ENCODE measurements around the gene CCDC57. TPM values are rescaled to one million over a fixed set of nuclear protein-coding genes. Genes with fewer than 3 reads are reported as not detected.

CCDC57 gene
- total and polyA plus RNA-seq, 2 of the 8 experiments (the other 6 are each of a cell fraction or from before 2014, with no cell fraction given) = 8.4 to 12.9 TPM

DNA sequence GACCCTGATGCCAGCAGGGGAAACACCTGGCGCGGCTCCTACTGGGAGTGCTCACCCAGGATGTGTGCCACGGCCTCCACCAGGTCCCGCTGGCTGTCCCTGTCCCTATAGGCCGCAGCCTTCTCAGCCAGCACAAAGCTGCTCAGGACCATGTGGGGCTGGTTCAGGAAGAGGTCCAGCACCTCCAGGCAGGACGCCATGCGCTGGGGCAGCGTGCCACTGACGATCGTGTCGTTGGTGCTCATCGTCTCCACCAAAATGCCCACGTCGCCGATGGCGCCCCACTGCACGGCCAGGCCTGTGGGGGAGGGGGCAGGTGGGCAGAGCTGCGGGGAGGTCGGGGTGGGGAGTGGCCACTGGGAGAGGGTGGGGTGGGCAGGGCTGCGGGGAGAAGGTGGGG lies 131.1 kb downstream of the CCDC57 start:
- Histone ChIP-seq H3K79me2 (ENCODE audit: control insufficient read depth in 1 of 2, insufficient read depth in 2 of 2, low read length in 2 of 2) (no peaks in the 10 kb centered on the region), H4K20me1 (replicated peaks in 1 of 2; ENCODE audit: control insufficient read depth in 1 of 2, insufficient read depth in 2 of 2, low read length in 2 of 2) (peaks cover 30 to 60% of the 10 kb centered on the region in 2 experiments), H3K9me3 (ENCODE audit: insufficient read depth in 2 of 2, low read depth in 1 of 2, low read length in 1 of 2) (no peaks in the 10 kb centered on the region), H4K5ac (ENCODE audit: insufficient read length, low read depth, low read length) (no peak overlapping the region), H3K4me2 (ENCODE audit: insufficient read depth in 1 of 2, low read depth in 2 of 2, low read length in 2 of 2) (no peak overlapping the region), H3K56ac (replicated peaks; ENCODE audit: insufficient read length, low read depth, low read length) (no peak overlapping the region), H3K4me3 (ENCODE audit: extremely low read depth in 1 of 4, insufficient read depth in 2 of 4, low read depth in 3 of 4, low read length in 4 of 4) (no peak overlapping the region), H4K8ac (ENCODE audit: extremely low read depth, insufficient read depth, low read length) (no peak overlapping the region), H3K18ac (ENCODE audit: extremely low read depth, low read length) (no peak overlapping the region), H3K4me1 (replicated peaks in 1 of 4; ENCODE audit: control insufficient read depth in 3 of 4, insufficient read depth in 4 of 4, low read length in 3 of 4) (no peaks in the 10 kb centered on the region), H3K27ac (ENCODE audit: low read depth, low read length) (no peak overlapping the region), H3K4ac (replicated peaks; ENCODE audit: insufficient read length, low read depth, low read length) (no peak overlapping the region), H3K27me3 (replicated peaks in 1 of 4; ENCODE audit: control insufficient read depth in 3 of 4, extremely low read depth in 1 of 4, insufficient read depth in 3 of 4, low read length in 3 of 4) (no peaks in the 10 kb centered on the region), H2BK15ac (ENCODE audit: low read length) (no peak overlapping the region), H2AK5ac (ENCODE audit: low read depth, low read length) (no peak overlapping the region), H3K9ac (replicated peaks in 1 of 4; ENCODE audit: extremely low read depth in 1 of 4, low read depth in 3 of 4, low read length in 3 of 4) (no peak overlapping the region), H2BK12ac (ENCODE audit: low read depth, low read length) (no peak overlapping the region), H2BK120ac (replicated peaks; ENCODE audit: low read depth, low read length) (no peak overlapping the region), H2AFZ (ENCODE audit: low read length) (no peak overlapping the region), H4K91ac (replicated peaks; ENCODE audit: insufficient read length, low read length) (no peak overlapping the region), H3K14ac (ENCODE audit: insufficient read length) (no peak overlapping the region), H2BK20ac (ENCODE audit: low read length) (no peak overlapping the region), H3K23me2 (ENCODE audit: low read depth, low read length) (no peaks in the 10 kb centered on the region), H3K23ac (ENCODE audit: insufficient read length) (no peak overlapping the region), H2BK5ac (ENCODE audit: low read depth, low read length) (no peak overlapping the region), H3K79me1 (ENCODE audit: low read depth, low read length) (peaks cover 7% of the 10 kb centered on the region), H3K36me3 (ENCODE audit: control insufficient read depth in 2 of 4, insufficient read depth in 4 of 4, low read length in 3 of 4) (peaks cover 57 to 88% (median 72%) of the 10 kb centered on the region in 4 experiments)
- FAIRE-seq (no peak), DNase-seq (ENCODE audit: low read depth in 1 of 2, low spot score in 2 of 2) (no peak)
- 94% methylated on average over 14 of the region's 20 CpGs; no CpG with 5 or more reads in 1 of the 2 experiments for WGBS, 2 experiments (ENCODE audit: extremely low coverage in 1 of 2, insufficient coverage in 1 of 2, insufficient read length in 1 of 2, insufficient replicate concordance in 2 of 2, low coverage in 1 of 2, low lambda C conversion rate in 2 of 2, missing lambda C conversion rate in 1 of 2)
- TF ChIP-seq, protein P1, sequence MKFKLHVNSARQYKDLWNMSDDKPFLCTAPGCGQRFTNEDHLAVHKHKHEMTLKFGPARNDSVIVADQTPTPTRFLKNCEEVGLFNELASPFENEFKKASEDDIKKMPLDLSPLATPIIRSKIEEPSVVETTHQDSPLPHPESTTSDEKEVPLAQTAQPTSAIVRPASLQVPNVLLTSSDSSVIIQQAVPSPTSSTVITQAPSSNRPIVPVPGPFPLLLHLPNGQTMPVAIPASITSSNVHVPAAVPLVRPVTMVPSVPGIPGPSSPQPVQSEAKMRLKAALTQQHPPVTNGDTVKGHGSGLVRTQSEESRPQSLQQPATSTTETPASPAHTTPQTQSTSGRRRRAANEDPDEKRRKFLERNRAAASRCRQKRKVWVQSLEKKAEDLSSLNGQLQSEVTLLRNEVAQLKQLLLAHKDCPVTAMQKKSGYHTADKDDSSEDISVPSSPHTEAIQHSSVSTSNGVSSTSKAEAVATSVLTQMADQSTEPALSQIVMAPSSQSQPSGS (IDR thresholded peaks at IDR 0.05; ENCODE audit: low read length) = no peak
- no peak for TF ChIP-seq CREB1 (IDR thresholded peaks at IDR 0.05)
- TF ChIP-seq CTBP2 (IDR thresholded peaks at IDR 0.05; ENCODE audit: borderline replicate concordance, insufficient read depth, insufficient read length, low read length) = no peak
- CTCF ChIA-PET (ENCODE audit: partially characterized antibody) = interaction anchor here (1.1 to 2.9 kb wide), 3 partner anchors 15 to 73 kb away, joined by 5 to 13 read pairs (median 8); no protein-coding TSS in a partner anchor
- POLR2A ChIA-PET (ENCODE audit: partially characterized antibody) = interaction anchor here (0.6 to 12.5 kb wide), 8 partner anchors 7 to 34 kb away, joined by 3 to 105 read pairs (median 7); partner anchors contain the start of genes DUS1L and FASN
